Stimulated activated CD4-positive, alpha-beta T cell treated with anti-CD3 and anti-CD28 coated beads, Interleukin-1b, Interleukin-23, amount 100 ng/mL, for 24 hours (primary cell): ENCODE measurements around the gene C9.
A peak's percentile ranks its signal among the peaks of the same experiment; 100 is the strongest.
"Not testable (repeated sequence)": the region's sequence is repeated elsewhere in the genome, so short reads cannot be mapped to it uniquely, and the experiment has no call there.

Source experiments
- DNase-seq, 4 experiments: peaks; one replicate each; pipeline ENCODE4 v3.0.0-alpha.2; 2020; ENCODE audit warnings: low read depth in 4 of 4, low spot score in 1 of 4

The C9 gene

GRCh38 chr5:39331861-39332381, 32.4 kb downstream of the C9 start:
- no peak for DNase-seq

- no peak for DNase-seq
Measured at GRCh38 chr5:39328731-39329130, 35.6 kb downstream of the C9 start.

GRCh38 chr5:39323542-39323941, 40.8 kb downstream of the C9 start:
- DNase-seq, result no peak

- no peak for DNase-seq
Measured at GRCh38 chr5:39319395-39319794, 44.9 kb downstream of the C9 start.

GRCh38 chr5:39316464-39316863, 47.8 kb downstream of the C9 start:
- DNase-seq, result not testable (repeated sequence)

- DNase-seq, result no peak
Measured at GRCh38 chr5:39315995-39316394, 48.3 kb downstream of the C9 start.

GRCh38 chr5:39314591-39314990, 49.7 kb downstream of the C9 start:
- DNase-seq, result no peak

GRCh38 chr5:39309534-39309933, 54.8 kb downstream of the C9 start:
- DNase-seq, result no peak

GRCh38 chr5:39302472-39302871, 61.8 kb downstream of the C9 start:
- DNase-seq, result no peak

- no peak for DNase-seq
Measured at GRCh38 chr5:39301406-39301805, 62.9 kb downstream of the C9 start.

- DNase-seq, result no peak
Measured at GRCh38 chr5:39299962-39300361, 64.3 kb downstream of the C9 start.

- no peak for DNase-seq
Measured at GRCh38 chr5:39294736-39295135, 69.6 kb downstream of the C9 start.

GRCh38 chr5:39284552-39284951, 79.7 kb downstream of the C9 start:
- DNase-seq, result no peak

GRCh38 chr5:39283231-39283818, 81.0 kb downstream of the C9 start:
- DNase-seq, result peak; percentile 15 to 46 (median 25)

- no peak for DNase-seq
Measured at GRCh38 chr5:39282561-39282960, 81.7 kb downstream of the C9 start.

- not testable (repeated sequence) for DNase-seq
Measured at GRCh38 chr5:39275865-39276264, 88.4 kb downstream of the C9 start.

GRCh38 chr5:39274398-39275085, 89.8 kb downstream of the C9 start:
- DNase-seq, result no peak

- DNase-seq, result no peak
Measured at GRCh38 chr5:39273314-39273954, 90.9 kb downstream of the C9 start.

- DNase-seq, result not testable (repeated sequence)
Measured at GRCh38 chr5:39272869-39273231, 91.4 kb downstream of the C9 start.

GRCh38 chr5:39270225-39270848, 94.0 kb downstream of the C9 start:
- DNase-seq, result no peak

GRCh38 chr5:39267186-39267585, 97.1 kb downstream of the C9 start:
- no peak for DNase-seq

- DNase-seq, result no peak
Measured at GRCh38 chr5:39266442-39266841, 97.9 kb downstream of the C9 start.
